Activated naive CD4-positive, alpha-beta T cell treated with anti-CD3 and anti-CD28 coated beads, Interleukin-2, amount 50 U/mL, for 24 hours (primary cell): ENCODE results near the gene SYT17.

Experiments
- H3K27ac Mint-ChIP-seq: one replicate; pipeline ENCODE4 v1.8.0; 2021; ENCODE audit warnings: mild to moderate bottlenecking, mixed read lengths
- H3K27me3 Mint-ChIP-seq: one replicate; pipeline ENCODE4 v1.8.0; 2021; ENCODE audit warnings: mixed read lengths
- H3K36me3 Mint-ChIP-seq: one replicate; pipeline ENCODE4 v1.8.0; 2021; ENCODE audit warnings: mixed read lengths
- H3K4me1 Mint-ChIP-seq: one replicate; pipeline ENCODE4 v1.8.0; 2021; ENCODE audit warnings: mixed read lengths
- H3K4me3 Mint-ChIP-seq: one replicate; pipeline ENCODE4 v1.8.0; 2021; ENCODE audit warnings: mild to moderate bottlenecking, mixed read lengths
- H3K9me3 Mint-ChIP-seq: one replicate; pipeline ENCODE4 v1.8.0; 2021; ENCODE audit warnings: mixed read lengths

SYT17 gene

GRCh38 chr16:19162085-19162484, 6.0 kb upstream of the SYT17 start:
- Mint-ChIP-seq H3K27ac (no peak overlapping the region), H3K27me3 (peaks cover 5% of the 10 kb centered on the region), H3K4me3 (no peak overlapping the region), H3K36me3 (no peaks in the 10 kb centered on the region), H3K4me1 (no peaks in the 10 kb centered on the region), H3K9me3 (no peaks in the 10 kb centered on the region)

- Mint-ChIP-seq H3K36me3 (no peaks in the 10 kb centered on the region), H3K4me1 (no peaks in the 10 kb centered on the region), H3K4me3 (no peak overlapping the region), H3K27me3 (peaks cover 5% of the 10 kb centered on the region), H3K9me3 (no peaks in the 10 kb centered on the region), H3K27ac (no peak overlapping the region)
Observed at GRCh38 chr16:19163215-19163614, 4.8 kb upstream of the SYT17 start.

DNA sequence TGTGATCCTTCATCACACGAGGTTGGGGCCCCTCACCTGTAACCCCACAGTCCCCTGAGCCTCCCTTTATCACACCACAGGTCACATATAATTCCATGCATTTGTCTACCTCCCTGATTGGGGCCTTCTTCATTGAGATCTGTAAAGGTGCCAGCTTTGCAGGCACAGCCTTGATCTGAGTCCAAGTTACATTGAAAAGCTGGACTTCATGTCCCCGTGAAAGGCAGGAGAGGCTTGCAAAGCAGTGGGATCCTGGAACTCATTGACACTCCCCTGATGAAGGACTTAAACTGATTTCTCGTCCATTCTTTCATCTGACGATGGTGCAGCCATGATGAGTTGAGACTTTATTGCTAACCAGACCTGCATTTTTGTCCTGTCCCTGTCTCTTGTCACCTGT, 3.8 kb upstream of the SYT17 start:
- H3K36me3 Mint-ChIP-seq: no peaks in the 10 kb centered on the region
- no peaks in the 10 kb centered on the region for H3K9me3 Mint-ChIP-seq
- no peaks in the 10 kb centered on the region for H3K4me1 Mint-ChIP-seq
- peaks cover 2% of the 10 kb centered on the region for H3K27me3 Mint-ChIP-seq
- H3K27ac Mint-ChIP-seq: no peak overlapping the region
- H3K4me3 Mint-ChIP-seq: no peak overlapping the region

DNA sequence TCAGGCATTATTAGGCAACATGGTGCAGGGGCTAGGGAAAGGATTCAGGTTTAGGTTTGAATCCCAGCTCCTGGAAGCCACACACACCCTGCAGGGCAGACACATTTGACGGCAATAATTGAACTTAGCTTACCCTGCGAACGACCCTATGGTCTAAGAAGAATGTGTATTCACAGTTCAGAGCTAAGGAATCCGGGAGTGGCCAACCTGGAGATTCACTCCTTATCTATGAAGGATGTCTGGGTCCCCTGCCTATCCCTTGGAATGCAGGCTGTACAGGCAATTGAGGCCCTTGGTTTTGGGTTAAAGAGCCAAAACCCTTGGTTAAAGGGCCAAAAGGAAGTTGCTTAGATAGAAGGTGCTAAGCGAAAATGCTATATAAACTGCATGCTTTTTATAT, 2.9 kb upstream of the SYT17 start:
- H3K27ac Mint-ChIP-seq: no peak overlapping the region
- H3K4me3 Mint-ChIP-seq: no peak overlapping the region
- H3K36me3 Mint-ChIP-seq: no peaks in the 10 kb centered on the region
- H3K27me3 Mint-ChIP-seq: peaks cover 7% of the 10 kb centered on the region
- peaks cover 4% of the 10 kb centered on the region for H3K4me1 Mint-ChIP-seq
- H3K9me3 Mint-ChIP-seq: no peaks in the 10 kb centered on the region

DNA sequence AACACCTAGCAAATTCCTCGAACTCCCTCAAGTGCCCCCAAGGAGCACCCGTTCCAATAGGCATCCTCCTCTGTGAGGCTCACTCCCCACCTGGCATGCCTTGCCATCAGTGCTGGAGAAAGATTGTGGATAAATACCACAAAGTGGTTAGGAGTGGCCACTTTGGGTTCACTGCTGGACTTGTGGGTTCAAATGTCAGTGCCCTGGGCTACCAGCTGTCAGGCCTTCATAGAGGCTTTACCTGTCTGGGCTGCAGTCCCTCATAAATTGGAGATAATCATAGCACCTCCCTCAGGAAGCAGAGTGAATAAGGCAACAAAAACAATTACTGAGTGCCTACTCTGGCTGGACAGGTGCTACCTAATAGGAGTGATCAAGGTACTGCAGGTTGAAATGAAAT, 1.5 kb upstream of the SYT17 start:
- peaks cover 4% of the 10 kb centered on the region for H3K4me1 Mint-ChIP-seq
- no peak overlapping the region for H3K27ac Mint-ChIP-seq
- H3K9me3 Mint-ChIP-seq: no peaks in the 10 kb centered on the region
- H3K27me3 Mint-ChIP-seq: peaks cover 10% of the 10 kb centered on the region
- H3K36me3 Mint-ChIP-seq: no peaks in the 10 kb centered on the region
- no peak overlapping the region for H3K4me3 Mint-ChIP-seq

- no peaks in the 10 kb centered on the region for H3K9me3 Mint-ChIP-seq
- peaks cover 4% of the 10 kb centered on the region for H3K4me1 Mint-ChIP-seq
- no peak overlapping the region for H3K4me3 Mint-ChIP-seq
- no peak overlapping the region for H3K27ac Mint-ChIP-seq
- H3K36me3 Mint-ChIP-seq: no peaks in the 10 kb centered on the region
- H3K27me3 Mint-ChIP-seq: peaks cover 16% of the 10 kb centered on the region
Observed at GRCh38 chr16:19168371-19169081, 486 bp downstream of the SYT17 start.

DNA sequence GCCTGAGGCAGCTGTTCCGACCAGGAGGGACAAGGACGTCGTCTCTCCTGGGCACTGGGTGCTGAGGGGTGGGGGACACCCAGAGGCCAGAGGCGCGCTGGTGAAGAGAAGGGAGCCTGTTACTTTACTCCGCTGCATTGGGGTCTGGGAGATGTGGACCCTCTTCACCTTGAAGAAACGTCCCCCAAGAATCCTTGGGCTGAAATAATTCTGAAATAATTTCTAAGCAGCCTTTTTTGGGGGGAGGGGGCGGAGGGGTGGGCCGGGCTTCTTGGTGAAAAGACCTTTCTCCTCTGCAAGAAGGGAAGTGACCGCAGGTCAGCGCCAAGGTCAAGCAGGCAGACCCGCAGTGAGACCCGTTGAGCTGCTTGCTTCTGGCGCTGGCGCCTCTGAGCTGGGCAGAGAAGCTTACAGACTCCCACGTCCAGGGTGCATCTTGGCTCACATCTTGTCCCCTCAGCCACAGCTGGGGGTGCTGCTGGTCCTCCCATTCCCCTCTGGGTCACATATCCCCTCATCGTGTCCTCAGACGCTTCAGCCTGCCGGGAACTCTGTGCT, 1.1 kb downstream of the SYT17 start:
- H3K36me3 Mint-ChIP-seq: no peaks in the 10 kb centered on the region
- peaks cover 4% of the 10 kb centered on the region for H3K4me1 Mint-ChIP-seq
- H3K27ac Mint-ChIP-seq: no peak overlapping the region
- H3K9me3 Mint-ChIP-seq: no peaks in the 10 kb centered on the region
- no peak overlapping the region for H3K4me3 Mint-ChIP-seq
- H3K27me3 Mint-ChIP-seq: peaks cover 16% of the 10 kb centered on the region

DNA sequence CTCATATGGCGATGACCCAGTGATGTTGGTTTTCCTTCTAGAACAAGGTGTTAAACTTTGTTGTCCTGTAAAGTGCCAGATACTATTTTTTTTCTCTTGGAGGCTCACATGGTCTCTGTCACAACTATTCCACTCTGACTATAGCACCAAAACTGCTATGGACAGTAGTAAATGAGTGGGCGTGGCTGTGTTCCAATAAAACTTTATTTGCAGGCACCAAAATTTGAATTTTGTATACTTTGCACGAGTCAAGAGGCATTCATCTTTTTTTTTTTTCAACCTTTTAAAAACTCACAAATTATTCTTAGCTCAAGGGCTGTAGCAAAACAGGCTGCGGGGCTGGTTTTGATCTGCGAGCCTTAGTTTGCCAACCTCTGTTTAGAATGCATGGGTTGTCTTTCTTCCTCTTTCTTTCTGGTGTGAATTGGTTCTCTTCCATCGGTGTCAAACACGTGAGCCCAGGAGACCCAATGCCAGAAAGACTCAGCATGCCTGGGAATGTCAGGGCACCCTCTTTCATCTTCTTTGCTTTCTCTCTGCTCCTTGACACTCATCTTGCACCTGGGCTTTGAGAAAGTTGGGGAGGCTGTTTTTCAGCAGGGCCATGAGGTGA, 2.1 kb downstream of the SYT17 start:
- H3K4me1 Mint-ChIP-seq: peaks cover 4% of the 10 kb centered on the region
- no peak overlapping the region for H3K4me3 Mint-ChIP-seq
- peaks cover 16% of the 10 kb centered on the region for H3K27me3 Mint-ChIP-seq
- H3K27ac Mint-ChIP-seq: no peak overlapping the region
- no peaks in the 10 kb centered on the region for H3K9me3 Mint-ChIP-seq
- no peaks in the 10 kb centered on the region for H3K36me3 Mint-ChIP-seq

DNA sequence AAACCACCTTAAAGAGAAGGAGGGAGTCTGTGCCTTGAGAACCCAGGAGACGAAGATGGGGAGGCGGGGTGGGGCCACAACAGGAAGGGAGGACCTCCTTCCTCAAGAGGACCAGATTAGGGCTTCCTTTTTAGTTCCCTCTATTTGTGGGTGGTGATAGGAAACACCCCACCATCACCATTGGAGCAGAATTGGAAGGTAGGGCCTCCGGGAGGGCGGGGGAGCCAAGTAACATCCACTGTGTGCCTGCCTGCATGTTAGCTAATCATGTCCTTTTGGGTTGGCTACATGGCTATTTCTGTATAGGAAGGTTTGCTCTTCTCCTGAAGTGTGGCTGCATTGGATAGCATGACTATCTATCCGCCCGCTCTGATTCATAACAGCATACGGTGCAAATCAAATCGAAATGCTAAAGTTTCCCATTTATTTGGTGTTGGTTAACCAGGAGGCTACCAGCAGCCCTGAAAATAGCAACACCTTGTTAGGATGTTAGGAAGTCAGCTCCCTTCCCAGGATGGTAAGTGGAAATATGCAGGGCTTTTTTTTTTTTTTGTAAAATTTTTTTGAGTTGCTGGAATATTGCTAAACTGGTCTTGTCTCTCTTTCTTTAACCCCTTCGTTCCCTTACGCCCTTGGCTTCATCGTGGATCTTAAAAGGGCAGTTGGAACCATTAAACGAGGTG, 4.2 kb downstream of the SYT17 start:
- H3K27ac Mint-ChIP-seq: no peak overlapping the region
- H3K36me3 Mint-ChIP-seq: no peaks in the 10 kb centered on the region
- peaks cover 4% of the 10 kb centered on the region for H3K4me1 Mint-ChIP-seq
- H3K4me3 Mint-ChIP-seq: no peak overlapping the region
- no peaks in the 10 kb centered on the region for H3K9me3 Mint-ChIP-seq
- peaks cover 16% of the 10 kb centered on the region for H3K27me3 Mint-ChIP-seq

DNA sequence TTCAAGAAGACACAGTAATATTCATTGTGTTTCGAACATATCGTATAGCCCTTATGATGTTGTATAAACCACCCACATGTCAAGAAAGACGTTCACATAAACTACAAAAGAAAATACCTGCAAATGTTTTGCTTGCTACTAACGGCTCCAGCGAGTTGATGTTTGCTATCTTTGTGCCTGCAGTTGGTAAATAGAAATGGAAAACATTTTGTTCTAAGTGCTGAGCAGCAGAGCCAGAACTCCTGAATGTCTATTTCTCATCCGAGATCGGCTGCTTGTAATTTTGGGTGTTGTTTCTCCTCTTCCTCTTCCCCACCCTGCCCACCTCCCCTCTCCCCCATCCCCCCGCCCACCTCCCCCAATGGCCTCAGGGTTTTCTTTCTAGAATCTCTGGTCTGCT, 5.0 kb downstream of the SYT17 start:
- H3K36me3 Mint-ChIP-seq: no peaks in the 10 kb centered on the region
- H3K4me1 Mint-ChIP-seq: peaks cover 4% of the 10 kb centered on the region
- peaks cover 16% of the 10 kb centered on the region for H3K27me3 Mint-ChIP-seq
- H3K9me3 Mint-ChIP-seq: no peaks in the 10 kb centered on the region
- no peak overlapping the region for H3K27ac Mint-ChIP-seq
- H3K4me3 Mint-ChIP-seq: no peak overlapping the region

DNA sequence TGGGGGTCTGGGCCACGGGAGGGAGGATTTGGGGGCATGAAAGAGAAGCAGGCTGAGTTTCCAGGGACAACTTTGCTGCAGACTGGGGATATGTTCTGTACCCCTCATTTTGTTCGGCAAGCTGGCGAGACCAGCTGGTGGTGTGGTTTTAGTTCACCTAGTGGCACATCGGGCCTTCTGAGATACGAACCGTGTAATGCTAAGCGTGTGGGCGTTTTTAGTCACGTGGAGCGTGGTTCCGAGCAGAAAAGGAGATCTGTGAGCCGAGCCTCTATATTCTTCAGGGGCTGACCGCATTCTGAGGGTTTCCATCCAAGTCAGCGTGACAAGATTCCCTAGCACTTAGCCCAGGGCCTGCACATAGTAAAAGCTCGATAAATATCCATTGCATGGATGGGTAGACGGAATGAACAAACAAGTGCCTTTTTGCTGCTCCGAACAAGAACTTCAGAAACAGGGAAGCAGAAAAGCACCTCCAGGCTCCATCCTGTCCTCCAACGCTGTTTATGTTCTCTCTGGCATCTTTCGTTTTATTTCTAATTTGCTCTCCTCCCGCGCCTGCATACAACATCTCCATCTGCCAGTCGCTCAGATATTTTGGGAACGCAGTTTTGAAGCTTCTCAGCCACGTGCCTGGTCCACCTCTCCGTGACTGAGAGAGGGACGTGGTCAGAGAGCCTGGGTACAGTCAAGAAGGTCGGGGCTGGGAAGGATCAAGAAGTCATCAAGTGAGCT, 5.8 kb downstream of the SYT17 start:
- Mint-ChIP-seq H3K36me3 (no peaks in the 10 kb centered on the region), H3K27me3 (peaks cover 16% of the 10 kb centered on the region), H3K4me3 (no peak overlapping the region), H3K4me1 (peaks cover 4% of the 10 kb centered on the region), H3K9me3 (no peaks in the 10 kb centered on the region), H3K27ac (no peak overlapping the region)

DNA sequence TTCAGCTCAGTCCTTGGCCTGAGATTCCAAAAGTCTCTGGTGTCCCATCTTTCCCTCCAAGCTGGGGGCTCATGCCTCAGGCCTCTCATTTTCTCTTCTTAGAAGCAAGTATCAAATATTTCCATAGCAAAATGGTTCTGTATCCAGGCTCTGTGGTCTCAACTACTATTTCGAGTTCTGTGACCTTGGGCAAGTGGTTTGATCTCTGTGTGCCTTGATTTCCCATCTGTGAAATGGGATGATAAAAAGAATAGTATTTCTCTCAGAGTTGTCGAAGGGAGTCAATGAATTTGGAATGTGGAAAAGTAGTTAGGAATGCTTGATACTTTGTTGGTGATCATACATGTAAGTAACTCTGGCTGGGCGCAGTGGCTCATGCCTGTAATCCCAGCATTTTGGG, 6.4 kb downstream of the SYT17 start:
- peaks cover 14% of the 10 kb centered on the region for H3K27me3 Mint-ChIP-seq
- no peaks in the 10 kb centered on the region for H3K9me3 Mint-ChIP-seq
- H3K27ac Mint-ChIP-seq: no peak overlapping the region
- H3K4me1 Mint-ChIP-seq: peaks cover 3% of the 10 kb centered on the region
- no peaks in the 10 kb centered on the region for H3K36me3 Mint-ChIP-seq
- no peak overlapping the region for H3K4me3 Mint-ChIP-seq

DNA sequence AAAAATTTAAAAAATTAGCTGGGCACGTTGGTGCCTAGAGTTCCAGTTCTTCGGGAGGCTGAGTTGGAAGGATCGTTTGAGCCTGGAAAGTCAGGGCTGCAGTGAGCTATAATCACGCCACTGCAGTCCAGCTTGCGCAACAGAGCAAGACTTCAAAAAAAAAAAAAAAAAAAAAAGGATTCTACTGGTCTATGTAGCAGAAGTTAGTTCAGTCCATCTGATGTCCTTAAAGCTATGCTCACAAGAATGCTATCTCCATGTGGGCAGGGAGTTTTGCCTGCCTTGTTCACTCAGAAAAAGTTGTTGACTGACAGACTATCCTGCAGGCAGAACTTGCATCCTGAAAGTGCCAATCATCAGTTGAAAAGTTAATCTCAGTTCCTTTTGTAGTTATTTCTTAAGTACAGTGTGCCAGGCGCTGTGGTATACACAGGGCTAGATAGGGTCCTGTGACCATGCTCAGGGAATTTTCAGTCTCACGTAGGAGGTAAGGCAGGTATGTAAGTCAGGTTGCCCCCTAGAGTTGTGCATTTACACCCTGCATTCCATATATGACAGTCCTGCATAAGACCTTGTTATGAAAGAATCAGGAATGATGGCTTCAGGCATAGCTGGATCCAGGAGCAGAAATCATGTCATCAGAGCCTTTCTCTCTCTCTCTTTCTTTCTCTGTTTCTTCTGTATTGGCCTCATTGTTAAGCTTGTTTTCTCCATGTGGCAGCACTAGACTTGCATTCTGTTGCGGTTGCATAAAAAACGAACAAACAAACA, 7.6 kb downstream of the SYT17 start:
- H3K4me3 Mint-ChIP-seq: no peak overlapping the region
- H3K9me3 Mint-ChIP-seq: no peaks in the 10 kb centered on the region
- H3K27me3 Mint-ChIP-seq: peaks cover 10% of the 10 kb centered on the region
- H3K4me1 Mint-ChIP-seq: no peaks in the 10 kb centered on the region
- H3K27ac Mint-ChIP-seq: no peak overlapping the region
- H3K36me3 Mint-ChIP-seq: no peaks in the 10 kb centered on the region

DNA sequence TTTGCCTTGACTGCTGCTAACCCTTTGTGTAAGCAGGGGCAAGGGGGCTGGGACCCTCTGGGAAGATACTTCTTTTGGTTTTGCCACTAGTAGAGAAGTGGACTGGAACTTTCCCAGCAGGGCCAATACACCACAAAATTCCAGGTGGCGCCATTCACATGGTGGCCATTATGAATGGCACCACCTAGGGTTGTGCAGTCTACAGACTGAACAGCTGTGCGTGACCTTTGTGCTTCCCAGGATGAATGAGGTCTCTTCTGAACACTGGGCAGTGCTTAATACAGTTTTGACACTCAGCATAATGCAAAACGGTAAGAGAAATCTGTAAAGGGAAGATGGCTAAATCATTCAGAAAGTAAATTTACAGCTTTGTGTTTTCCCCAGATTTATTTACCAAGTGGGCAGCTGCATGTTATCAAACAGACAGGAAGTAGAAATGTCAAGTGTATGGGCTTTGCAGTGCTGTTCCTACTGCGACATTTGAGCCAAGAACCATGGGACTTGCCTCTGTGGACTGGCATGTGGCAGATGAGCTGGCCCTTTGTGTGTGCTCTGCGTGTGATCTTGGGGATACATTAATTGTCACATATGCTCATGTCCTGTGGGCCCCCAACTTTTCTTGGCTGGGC, 9.2 kb downstream of the SYT17 start:
- no peaks in the 10 kb centered on the region for H3K4me1 Mint-ChIP-seq
- H3K36me3 Mint-ChIP-seq: no peaks in the 10 kb centered on the region
- H3K27me3 Mint-ChIP-seq: peaks cover 6% of the 10 kb centered on the region
- H3K9me3 Mint-ChIP-seq: no peaks in the 10 kb centered on the region
- H3K4me3 Mint-ChIP-seq: no peak overlapping the region
- H3K27ac Mint-ChIP-seq: no peak overlapping the region
